ENCODE data around the gene IGLL5. TPM values are rescaled to one million over a fixed set of nuclear protein-coding genes. Genes with fewer than 3 reads are reported as not detected.
"Not testable (repeated sequence)": the region's sequence is repeated elsewhere in the genome, so short reads cannot be mapped to it uniquely, and the experiment has no call there.

Gene IGLL5
- total and polyA plus RNA-seq, 8 donors, result 0.23 to 10.6 (median 0.49) TPM; not detected in 1

GRCh38 chr22:22920910-22921550 lies 33.4 kb downstream of the IGLL5 start:
- ATAC-seq, result no peak
- intact Hi-C loops (cut with DNase I), result no loop called here
- DNase-seq, result peak in 1 of 4 donors; percentile 67
- TF ChIP-seq, protein P1, sequence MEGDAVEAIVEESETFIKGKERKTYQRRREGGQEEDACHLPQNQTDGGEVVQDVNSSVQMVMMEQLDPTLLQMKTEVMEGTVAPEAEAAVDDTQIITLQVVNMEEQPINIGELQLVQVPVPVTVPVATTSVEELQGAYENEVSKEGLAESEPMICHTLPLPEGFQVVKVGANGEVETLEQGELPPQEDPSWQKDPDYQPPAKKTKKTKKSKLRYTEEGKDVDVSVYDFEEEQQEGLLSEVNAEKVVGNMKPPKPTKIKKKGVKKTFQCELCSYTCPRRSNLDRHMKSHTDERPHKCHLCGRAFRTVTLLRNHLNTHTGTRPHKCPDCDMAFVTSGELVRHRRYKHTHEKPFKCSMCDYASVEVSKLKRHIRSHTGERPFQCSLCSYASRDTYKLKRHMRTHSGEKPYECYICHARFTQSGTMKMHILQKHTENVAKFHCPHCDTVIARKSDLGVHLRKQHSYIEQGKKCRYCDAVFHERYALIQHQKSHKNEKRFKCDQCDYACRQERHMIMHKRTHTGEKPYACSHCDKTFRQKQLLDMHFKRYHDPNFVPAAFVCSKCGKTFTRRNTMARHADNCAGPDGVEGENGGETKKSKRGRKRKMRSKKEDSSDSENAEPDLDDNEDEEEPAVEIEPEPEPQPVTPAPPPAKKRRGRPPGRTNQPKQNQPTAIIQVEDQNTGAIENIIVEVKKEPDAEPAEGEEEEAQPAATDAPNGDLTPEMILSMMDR (IDR thresholded peaks at IDR 0.05), result no peak
- no peaks in the 10 kb centered on the region for H3K9me3 ChIP-seq
- H3K27ac ChIP-seq, result no peak overlapping the region
- peaks cover 0 to 12% of the 10 kb centered on the region in 2 donors for H3K27me3 ChIP-seq
- no peak overlapping the region for H3K4me3 ChIP-seq
- H3K36me3 ChIP-seq, result no peaks in the 10 kb centered on the region
- no peaks in the 10 kb centered on the region for H3K4me1 ChIP-seq

DNA sequence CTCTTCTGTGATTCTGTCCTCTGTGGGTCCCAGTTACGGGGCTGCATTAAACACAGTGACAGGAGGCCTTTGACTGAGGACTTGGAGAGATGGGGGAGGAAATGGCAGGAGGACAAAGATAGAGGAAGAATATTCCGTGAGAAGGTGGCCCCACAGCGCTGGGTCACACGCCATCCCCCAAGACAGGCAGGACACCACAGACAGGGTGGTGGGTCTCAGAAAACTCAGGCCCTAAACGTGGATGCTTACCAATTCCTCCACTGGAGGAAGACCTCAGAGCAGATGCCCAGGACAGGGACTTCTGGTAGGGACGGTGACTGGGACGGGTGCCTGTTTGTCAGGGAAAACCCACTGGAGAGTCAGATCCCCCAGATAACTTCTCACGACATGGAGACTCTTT lies 34.0 kb downstream of the IGLL5 start:
- peaks cover 0 to 15% of the 10 kb centered on the region in 2 donors for H3K27me3 ChIP-seq
- H3K9me3 ChIP-seq, result no peaks in the 10 kb centered on the region
- H3K36me3 ChIP-seq, result no peaks in the 10 kb centered on the region
- ATAC-seq, result no peak
- no peaks in the 10 kb centered on the region for H3K4me1 ChIP-seq
- intact Hi-C loops (cut with DNase I), result no loop called here
- H3K4me3 ChIP-seq, result no peak overlapping the region
- TF ChIP-seq, protein P1 (IDR thresholded peaks at IDR 0.05), result no peak
- H3K27ac ChIP-seq, result no peak overlapping the region
- DNase-seq, result peak in 1 of 4 donors; percentile 41

GRCh38 chr22:22922092-22922953 lies 34.7 kb downstream of the IGLL5 start:
- DNase-seq, result peak in 1 of 4 donors; percentile 45
- H3K27ac ChIP-seq; intact Hi-C loops (cut with DNase I); H3K36me3 ChIP-seq; H3K4me1 ChIP-seq; H3K9me3 ChIP-seq; ATAC-seq; H3K4me3 ChIP-seq: not testable (repeated sequence)
- peaks cover 0 to 18% of the 10 kb centered on the region in 2 donors for H3K27me3 ChIP-seq

DNA sequence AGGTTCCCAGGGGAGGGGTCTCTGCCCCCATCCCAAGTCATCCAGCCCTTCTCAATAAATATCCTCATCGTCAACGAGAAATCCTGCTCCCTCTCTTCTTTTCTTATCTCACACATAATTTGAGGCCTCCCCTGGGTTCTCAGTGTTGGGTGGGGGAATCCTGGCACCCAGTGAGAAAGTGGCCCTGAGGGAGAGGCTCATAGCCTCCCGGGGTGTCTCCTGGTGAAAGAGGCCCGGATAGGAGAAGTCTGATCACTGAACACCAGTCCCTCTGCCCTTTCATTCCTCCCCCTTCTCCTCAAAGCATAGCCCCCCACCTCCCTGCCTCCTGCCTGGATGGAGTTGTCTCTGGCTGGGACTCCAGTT lies 35.3 kb downstream of the IGLL5 start:
- Histone ChIP-seq H3K27me3 (peaks cover 0 to 18% of the 10 kb centered on the region in 2 donors), H3K4me3 (no peak overlapping the region), H3K9me3 (no peaks in the 10 kb centered on the region), H3K27ac (no peak overlapping the region), H3K36me3 (no peaks in the 10 kb centered on the region), H3K4me1 (no peaks in the 10 kb centered on the region)
- intact Hi-C loops (cut with DNase I), result no loop called here
- no peak for DNase-seq
- TF ChIP-seq, protein P1 (IDR thresholded peaks at IDR 0.05), result no peak
- no peak for ATAC-seq

- ATAC-seq, result no peak
- Histone ChIP-seq H3K4me3 (no peak overlapping the region), H3K27me3 (peaks cover 0 to 20% of the 10 kb centered on the region in 2 donors), H3K36me3 (no peaks in the 10 kb centered on the region), H3K27ac (no peak overlapping the region), H3K4me1 (peaks cover 1 to 3% of the 10 kb centered on the region in 2 donors), H3K9me3 (no peaks in the 10 kb centered on the region)
- TF ChIP-seq, protein P1 (IDR thresholded peaks at IDR 0.05), result no peak
- intact Hi-C loops (cut with DNase I), result no loop called here
- DNase-seq, result no peak
These were observed 35.8 kb downstream of the IGLL5 start for GRCh38 chr22:22923379-22923778.

All from left lung (tissue), 10 donors.